ENCODE results near the gene CDK18. TPM values are rescaled to one million over a fixed set of nuclear protein-coding genes. Genes with fewer than 3 reads are reported as not detected.

The CDK18 gene
- polyA plus RNA-seq, 1 experiment = 0.36 TPM

DNA sequence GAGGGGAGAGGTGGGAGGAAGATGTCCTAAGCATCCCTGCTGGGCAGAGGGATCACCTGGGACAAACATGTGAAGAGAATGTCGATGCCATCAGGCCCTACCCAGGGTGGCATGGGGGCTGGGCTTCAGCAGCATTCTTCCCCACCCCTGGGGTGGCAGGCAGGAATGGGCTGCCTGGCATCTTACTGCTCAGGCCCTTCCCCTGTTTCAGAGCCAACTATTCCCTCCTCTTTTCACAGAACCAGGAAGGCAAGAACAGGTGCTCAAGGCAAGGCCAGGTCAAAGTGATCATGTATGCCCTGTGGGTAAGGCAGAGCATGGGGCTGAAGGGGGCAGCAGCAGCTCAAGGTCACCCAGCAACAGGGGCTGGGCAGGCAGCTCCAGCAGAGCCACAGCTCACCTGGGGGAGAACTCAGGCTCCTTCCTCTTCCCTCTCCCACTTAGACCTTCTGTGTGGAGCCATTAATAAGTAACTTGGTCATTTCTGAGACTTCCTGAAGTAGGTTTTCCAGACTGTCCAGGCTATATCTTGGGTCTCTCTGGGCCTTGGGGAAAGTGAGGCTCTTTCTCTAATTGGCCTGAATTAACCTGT, 70.9 kb downstream of the CDK18 start:
- ChIA-PET POLR2A (no interaction called here), CTCF (no interaction called here)
- no peaks in the 10 kb centered on the region for H3K9me3 ChIP-seq (ENCODE audit: control insufficient read depth, insufficient read depth, low read length)
- peaks cover 70% of the 10 kb centered on the region for H3K27me3 ChIP-seq (ENCODE audit: control insufficient read depth, insufficient read depth, low read length)
- H3K4me3 ChIP-seq (ENCODE audit: low read depth, low read length) = no peak overlapping the region
- H3K27ac ChIP-seq (ENCODE audit: low read depth, low read length) = no peak overlapping the region
- no peak for DNase-seq (ENCODE audit: low read depth, low spot score)
- TF ChIP-seq, protein P1, sequence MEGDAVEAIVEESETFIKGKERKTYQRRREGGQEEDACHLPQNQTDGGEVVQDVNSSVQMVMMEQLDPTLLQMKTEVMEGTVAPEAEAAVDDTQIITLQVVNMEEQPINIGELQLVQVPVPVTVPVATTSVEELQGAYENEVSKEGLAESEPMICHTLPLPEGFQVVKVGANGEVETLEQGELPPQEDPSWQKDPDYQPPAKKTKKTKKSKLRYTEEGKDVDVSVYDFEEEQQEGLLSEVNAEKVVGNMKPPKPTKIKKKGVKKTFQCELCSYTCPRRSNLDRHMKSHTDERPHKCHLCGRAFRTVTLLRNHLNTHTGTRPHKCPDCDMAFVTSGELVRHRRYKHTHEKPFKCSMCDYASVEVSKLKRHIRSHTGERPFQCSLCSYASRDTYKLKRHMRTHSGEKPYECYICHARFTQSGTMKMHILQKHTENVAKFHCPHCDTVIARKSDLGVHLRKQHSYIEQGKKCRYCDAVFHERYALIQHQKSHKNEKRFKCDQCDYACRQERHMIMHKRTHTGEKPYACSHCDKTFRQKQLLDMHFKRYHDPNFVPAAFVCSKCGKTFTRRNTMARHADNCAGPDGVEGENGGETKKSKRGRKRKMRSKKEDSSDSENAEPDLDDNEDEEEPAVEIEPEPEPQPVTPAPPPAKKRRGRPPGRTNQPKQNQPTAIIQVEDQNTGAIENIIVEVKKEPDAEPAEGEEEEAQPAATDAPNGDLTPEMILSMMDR (IDR thresholded peaks at IDR 0.05; ENCODE audit: low read depth, low read length) = no peak

DNA sequence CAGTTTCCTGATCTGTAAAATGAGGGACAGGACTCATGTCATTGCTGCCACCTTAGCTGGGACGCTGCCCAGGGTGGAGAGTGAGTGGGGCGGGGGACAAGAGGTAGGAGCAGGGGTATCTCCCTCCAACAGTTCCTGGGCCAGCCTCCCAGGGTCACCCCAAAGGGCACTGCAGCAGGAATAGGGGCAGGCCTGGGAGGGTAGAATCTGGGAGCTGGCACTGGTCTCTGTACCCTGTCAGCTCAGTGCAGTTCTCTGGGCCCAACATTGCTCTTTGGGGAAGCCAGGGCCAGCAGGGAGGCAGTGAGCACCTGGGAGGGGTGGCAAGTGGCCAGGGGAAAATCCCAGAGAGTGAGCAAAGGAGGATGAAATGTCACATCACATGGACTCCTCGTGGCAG, 71.5 kb downstream of the CDK18 start:
- TF ChIP-seq, protein P1 (IDR thresholded peaks at IDR 0.05; ENCODE audit: low read depth, low read length) = no peak
- ChIA-PET CTCF (interaction anchor here (0.6 kb wide), 1 partner anchor 82 kb away, joined by 4 read pairs; no protein-coding TSS in a partner anchor), POLR2A (no interaction called here)
- Histone ChIP-seq H3K27ac (ENCODE audit: low read depth, low read length) (no peak overlapping the region), H3K27me3 (ENCODE audit: control insufficient read depth, insufficient read depth, low read length) (peaks cover 64% of the 10 kb centered on the region), H3K4me3 (ENCODE audit: low read depth, low read length) (no peak overlapping the region), H3K9me3 (ENCODE audit: control insufficient read depth, insufficient read depth, low read length) (no peaks in the 10 kb centered on the region; the same call in 1 of the 2 replicates)
- no peak for DNase-seq (ENCODE audit: low read depth, low spot score)

DNA sequence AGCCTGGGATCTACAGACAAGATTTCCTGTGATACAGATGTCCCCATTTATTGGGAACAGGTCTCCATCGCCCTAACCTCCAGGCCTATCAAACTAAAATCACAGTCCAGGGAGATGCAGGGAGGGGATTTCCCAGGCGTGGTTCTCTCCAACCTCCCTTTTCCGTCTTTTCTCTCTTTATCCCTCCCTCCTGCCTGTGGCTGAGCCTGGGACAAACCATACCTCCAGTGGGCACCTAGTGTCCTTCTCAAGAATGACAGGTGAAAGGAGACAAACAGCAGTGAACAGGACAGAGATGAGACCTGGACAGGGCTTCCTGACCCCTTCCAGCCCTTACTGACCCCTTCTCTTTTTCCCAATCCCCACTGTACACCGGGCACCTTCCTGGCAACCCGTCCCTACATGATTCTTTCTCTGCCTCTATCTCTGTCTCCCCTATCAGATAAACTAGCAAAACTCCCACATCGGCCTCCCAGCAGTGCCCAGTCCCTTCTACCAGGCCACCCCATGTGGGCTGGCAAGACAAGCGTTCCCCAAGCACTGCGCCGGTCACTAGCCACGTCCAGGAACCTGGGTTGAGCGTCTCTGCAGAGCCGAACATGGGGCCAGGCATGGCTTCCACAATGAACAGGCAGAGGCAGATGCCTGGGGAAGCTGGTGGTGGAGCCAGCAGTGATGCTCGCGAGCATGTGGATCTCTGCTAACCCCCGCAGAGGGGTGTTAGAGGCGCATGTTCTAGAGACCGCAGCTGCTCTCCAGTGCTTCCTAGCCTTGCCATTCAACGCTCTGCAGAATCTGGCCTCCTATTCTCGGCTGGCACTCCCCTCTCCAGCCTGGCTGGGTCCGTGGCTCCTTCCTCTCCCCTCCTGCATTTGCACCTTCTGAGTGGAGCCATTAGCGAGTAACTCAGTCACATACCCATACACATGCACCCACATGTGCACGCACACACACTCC, 72.6 kb downstream of the CDK18 start:
- H3K4me3 ChIP-seq (ENCODE audit: low read depth, low read length) = no peak overlapping the region
- H3K27ac ChIP-seq (ENCODE audit: low read depth, low read length) = no peak overlapping the region
- no peaks in the 10 kb centered on the region; the same call in 1 of the 2 replicates for H3K9me3 ChIP-seq (ENCODE audit: control insufficient read depth, insufficient read depth, low read length)
- TF ChIP-seq, protein P1 (IDR thresholded peaks at IDR 0.05; ENCODE audit: low read depth, low read length) = no peak
- H3K27me3 ChIP-seq (ENCODE audit: control insufficient read depth, insufficient read depth, low read length) = peaks cover 58% of the 10 kb centered on the region
- no peak for DNase-seq (ENCODE audit: low read depth, low spot score)
- POLR2A ChIA-PET = no interaction called here
- CTCF ChIA-PET = interaction anchor here (1.0 to 1.5 kb wide), 2 partner anchors 48 to 81 kb away, joined by 3 read pairs; no protein-coding TSS in a partner anchor

- Histone ChIP-seq H3K27me3 (ENCODE audit: control insufficient read depth, insufficient read depth, low read length) (peaks cover 57% of the 10 kb centered on the region), H3K9me3 (ENCODE audit: control insufficient read depth, insufficient read depth, low read length) (no peaks in the 10 kb centered on the region; the same call in 1 of the 2 replicates), H3K4me3 (ENCODE audit: low read depth, low read length) (no peak overlapping the region), H3K27ac (ENCODE audit: low read depth, low read length) (no peak overlapping the region)
- no peak for DNase-seq (ENCODE audit: low read depth, low spot score)
- CTCF ChIA-PET = interaction anchor here (0.6 to 1.5 kb wide), 3 partner anchors 11 to 80 kb away, joined by 3 to 4 read pairs (median 3); no protein-coding TSS in a partner anchor
- TF ChIP-seq, protein P1 (IDR thresholded peaks at IDR 0.05; ENCODE audit: low read depth, low read length) = no peak
- POLR2A ChIA-PET = no interaction called here
Measured at GRCh38 chr1:205577874-205578658, 73.6 kb downstream of the CDK18 start.

Data from AG04450 (cell line).